Vagina (tissue), 2 donors: ENCODE results near the gene GPR108.

ENCODE experiments used
- CTCF ChIP-seq, 3 experiments: fragments of 450-650 bp in 2 of 3; fragments of 200-600 bp in 1 of 3; sonication (generic) in 1 of 3; IDR thresholded peaks; one replicate each; pipeline ENCODE4 v1.5.1; 2017 to 2019; ENCODE audit warnings: antibody characterized with exemption in 3 of 3, mild to moderate bottlenecking in 2 of 3, moderate library complexity in 2 of 3
- POLR2A ChIP-seq, 2 donors: fragments of 450-650 bp; IDR thresholded peaks; one replicate each; pipeline ENCODE4 v1.6.1; 2017; ENCODE audit warnings: antibody characterized with exemption in 2 of 2, mild to moderate bottlenecking in 2 of 2, moderate library complexity in 2 of 2

GRCh38 chr19:6745965-6746364, 8.6 kb upstream of the GPR108 start:
- no peak for TF ChIP-seq CTCF (IDR thresholded peaks at IDR 0.05)
- no peak for TF ChIP-seq POLR2A (IDR thresholded peaks at IDR 0.05)
